HG03039 (cell line): Measurements from ENCODE around the gene NR2F1-AS1.

ENCODE experiments used
- ATAC-seq: cut with Tn5 transposase; IDR thresholded peaks from one replicate; pipeline ENCODE4 v1.9.1; 2021; ENCODE audit warnings: mild to moderate bottlenecking, moderate library complexity; ENCODE audit not compliant: unreplicated experiment

Gene NR2F1-AS1

GRCh38 chr5:93591323-93591945 is 10.4 kb upstream of the NR2F1-AS1 start:
- no peak for ATAC-seq

- no peak for ATAC-seq
Observed at GRCh38 chr5:93590493-93590892, 9.5 kb upstream of the NR2F1-AS1 start.

- no peak for ATAC-seq
Observed at GRCh38 chr5:93589829-93590215, 8.8 kb upstream of the NR2F1-AS1 start.

GRCh38 chr5:93589152-93589828 is 8.3 kb upstream of the NR2F1-AS1 start:
- no peak for ATAC-seq

GRCh38 chr5:93588352-93589151 is 7.5 kb upstream of the NR2F1-AS1 start:
- no peak for ATAC-seq

GRCh38 chr5:93587597-93588351 is 6.8 kb upstream of the NR2F1-AS1 start:
- no peak for ATAC-seq

GRCh38 chr5:93586736-93587596 is 5.9 kb upstream of the NR2F1-AS1 start:
- ATAC-seq: no peak

GRCh38 chr5:93585767-93586385 is 4.9 kb upstream of the NR2F1-AS1 start:
- no peak for ATAC-seq

- ATAC-seq: no peak
Observed at GRCh38 chr5:93585041-93585766, 4.2 kb upstream of the NR2F1-AS1 start.

- no peak for ATAC-seq
Observed at GRCh38 chr5:93584596-93585040, 3.6 kb upstream of the NR2F1-AS1 start.

GRCh38 chr5:93583768-93584595 is 3.0 kb upstream of the NR2F1-AS1 start:
- ATAC-seq: no peak

GRCh38 chr5:93583439-93583767 is 2.4 kb upstream of the NR2F1-AS1 start:
- no peak for ATAC-seq

- ATAC-seq: peak; percentile 27
Observed at GRCh38 chr5:93582677-93583438, 1.8 kb upstream of the NR2F1-AS1 start, which contains the start of gene NR2F1. Gene NR2F1, plus strand, starts transcription at chr5:93583222. Its CDS starts 1,802 bp downstream, at chr5:93585024.

GRCh38 chr5:93582167-93582462 is 1.1 kb upstream of the NR2F1-AS1 start:
- no peak for ATAC-seq

GRCh38 chr5:93580063-93580926 is 724 bp downstream of the NR2F1-AS1 start:
- ATAC-seq: no peak

- no peak for ATAC-seq
Observed at GRCh38 chr5:93579692-93580062, 1.3 kb downstream of the NR2F1-AS1 start.
